ENCODE data around the gene TMEM45A.
"Not testable (repeated sequence)": the region's sequence is repeated elsewhere in the genome, so short reads cannot be mapped to it uniquely, and the experiment has no call there.

Gene TMEM45A

GRCh38 chr3:100533176-100533575 lies 40.8 kb downstream of the TMEM45A start:
- no peak for DNase-seq (ENCODE audit: low read depth, low spot score)

DNA sequence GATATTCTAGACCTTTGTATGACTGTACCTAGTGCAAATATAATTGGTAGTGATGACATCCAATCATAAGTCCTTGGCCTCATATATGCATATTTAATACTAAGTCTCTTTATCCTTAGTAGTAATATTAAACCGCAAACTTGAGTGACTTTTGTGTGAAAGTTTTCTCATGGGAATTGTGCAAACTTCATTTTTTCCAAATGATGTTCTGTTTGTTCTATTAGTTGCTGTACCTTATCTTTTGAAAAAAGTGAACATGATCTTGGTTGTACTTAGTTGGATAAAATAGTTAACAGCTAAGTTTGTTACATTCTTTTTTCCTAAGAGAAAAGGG lies 43.2 kb downstream of the TMEM45A start:
- DNase-seq (ENCODE audit: low read depth, low spot score), result no peak

DNA sequence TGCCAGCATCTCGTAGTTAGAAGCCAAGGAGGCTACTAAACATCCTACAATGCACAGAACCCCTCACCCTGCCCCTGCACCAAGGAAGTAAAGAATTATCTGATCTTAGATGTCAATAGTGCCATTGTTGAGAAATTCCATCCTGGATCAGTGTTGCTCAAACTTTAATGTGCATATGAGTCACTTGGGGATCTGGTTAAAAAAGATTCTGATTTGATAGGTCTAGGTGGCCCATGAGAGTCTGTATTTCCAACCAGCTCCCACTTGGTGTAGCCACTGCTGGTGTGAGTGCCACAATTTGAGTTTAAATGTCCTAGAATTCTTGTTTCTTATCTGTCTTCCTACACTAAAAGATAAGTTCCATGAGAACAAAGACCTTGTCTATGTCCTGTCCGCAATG lies 43.7 kb downstream of the TMEM45A start:
- no peak for DNase-seq (ENCODE audit: low read depth, low spot score)

DNA sequence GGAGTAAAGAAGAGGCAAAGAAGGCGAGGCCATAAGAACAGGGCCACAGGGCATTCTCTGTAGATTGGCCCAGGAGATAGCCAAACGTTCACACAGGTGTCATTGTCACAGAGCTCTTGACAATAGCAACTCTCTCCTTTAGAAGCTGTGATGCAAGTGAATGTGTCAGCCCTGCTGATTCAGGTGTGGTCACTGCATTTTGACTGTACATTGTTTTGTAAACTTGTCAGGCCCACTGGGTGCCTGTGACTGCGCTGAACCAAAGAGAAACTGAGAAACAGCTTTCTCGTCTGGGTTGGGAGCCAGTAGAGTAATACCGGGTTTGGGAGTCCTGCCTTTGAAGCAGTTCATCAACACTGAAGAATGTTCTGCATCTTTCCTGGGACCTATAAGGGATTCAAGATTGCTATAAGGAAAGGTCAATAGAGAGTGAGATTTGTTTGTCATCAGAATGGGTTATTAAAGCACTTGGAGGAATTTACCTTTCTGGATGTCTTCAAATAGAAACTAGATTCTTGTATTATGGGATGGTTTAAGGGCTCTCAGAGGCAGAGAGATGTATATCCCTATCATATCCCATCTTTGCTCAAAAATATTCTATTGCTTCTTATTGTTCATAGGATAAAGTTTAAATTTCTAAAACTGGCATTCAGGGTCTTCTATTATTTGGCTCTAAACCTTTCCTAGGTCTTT lies 45.4 kb downstream of the TMEM45A start:
- no peak for DNase-seq (ENCODE audit: low read depth, low spot score)

GRCh38 chr3:100538339-100538706 lies 45.9 kb downstream of the TMEM45A start:
- no peak for DNase-seq (ENCODE audit: low read depth, low spot score)

GRCh38 chr3:100540791-100541334 lies 48.4 kb downstream of the TMEM45A start:
- no peak for DNase-seq (ENCODE audit: low read depth, low spot score)

- DNase-seq (ENCODE audit: low read depth, low spot score), result not testable (repeated sequence)
Measured at GRCh38 chr3:100541428-100541827, 49.0 kb downstream of the TMEM45A start.

DNA sequence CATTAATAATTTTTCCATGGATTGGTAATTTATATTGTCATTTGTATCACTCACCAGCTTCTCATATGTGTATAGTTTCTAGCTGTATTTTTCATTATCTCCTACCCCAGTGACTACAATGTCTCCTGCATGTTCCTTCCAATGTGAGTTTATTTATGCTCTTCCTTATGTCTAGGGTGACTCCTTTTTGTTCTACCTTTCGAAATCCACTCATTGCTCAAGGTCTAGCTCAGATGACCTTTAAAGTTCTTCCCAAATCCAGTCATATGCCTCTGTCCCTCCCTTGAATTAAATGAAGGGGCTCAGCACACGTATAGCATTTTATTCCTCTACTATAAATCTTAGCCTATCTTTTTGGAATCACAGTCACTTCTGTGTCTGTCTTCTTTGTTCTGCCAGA lies 53.0 kb downstream of the TMEM45A start:
- no peak for DNase-seq (ENCODE audit: low read depth, low spot score)

GRCh38 chr3:100546020-100546744 lies 53.8 kb downstream of the TMEM45A start:
- no peak for DNase-seq (ENCODE audit: low read depth, low spot score)

GRCh38 chr3:100548053-100548452 lies 55.6 kb downstream of the TMEM45A start:
- no peak for DNase-seq (ENCODE audit: low read depth, low spot score)

- no peak for DNase-seq (ENCODE audit: low read depth, low spot score)
Measured at GRCh38 chr3:100553618-100554372, 61.4 kb downstream of the TMEM45A start.

DNA sequence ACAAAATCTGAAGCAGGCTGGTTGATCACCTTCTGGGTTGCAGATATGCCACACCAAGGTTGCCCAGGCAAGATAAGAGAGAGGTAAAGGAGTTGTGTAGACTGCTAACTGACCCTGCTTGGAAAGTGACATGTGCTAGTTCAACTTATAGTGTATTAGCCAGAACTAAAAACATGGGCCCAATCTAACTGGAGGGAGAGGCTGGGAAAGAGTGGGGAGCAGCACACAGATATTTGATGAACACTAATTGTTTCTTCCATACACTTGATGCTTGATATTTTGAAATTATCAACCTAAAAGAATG lies 61.9 kb downstream of the TMEM45A start:
- DNase-seq (ENCODE audit: low read depth, low spot score), result no peak

DNA sequence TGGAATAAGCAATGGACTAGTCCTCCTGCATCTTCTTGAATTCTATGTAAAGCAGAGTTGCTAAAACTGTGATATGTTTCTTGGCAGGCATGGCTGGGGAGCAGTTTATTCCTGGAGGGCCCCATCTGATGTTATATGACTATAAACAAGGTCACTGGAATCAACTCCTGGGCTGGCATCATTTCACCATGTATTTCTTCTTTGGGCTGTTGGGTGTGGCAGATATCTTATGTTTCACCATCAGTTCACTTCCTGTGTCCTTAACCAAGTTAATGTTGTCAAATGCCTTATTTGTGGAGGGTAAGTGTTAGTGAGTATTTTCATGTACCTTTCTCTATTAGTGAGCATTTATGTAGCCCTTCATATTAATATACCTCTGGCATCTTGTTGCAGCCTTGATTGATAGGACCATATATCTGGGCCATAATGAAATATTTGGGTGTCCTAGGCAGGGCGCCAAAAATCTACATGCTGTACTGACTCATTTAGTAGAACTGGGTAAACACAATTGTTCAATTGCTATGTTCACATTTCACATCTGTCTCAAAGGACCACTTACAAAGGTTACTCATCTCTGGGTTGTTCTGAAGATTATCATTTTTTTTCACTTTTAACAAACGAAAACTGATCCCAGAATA lies 64.4 kb downstream of the TMEM45A start:
- DNase-seq (ENCODE audit: low read depth, low spot score), result peak; percentile 21

DNA sequence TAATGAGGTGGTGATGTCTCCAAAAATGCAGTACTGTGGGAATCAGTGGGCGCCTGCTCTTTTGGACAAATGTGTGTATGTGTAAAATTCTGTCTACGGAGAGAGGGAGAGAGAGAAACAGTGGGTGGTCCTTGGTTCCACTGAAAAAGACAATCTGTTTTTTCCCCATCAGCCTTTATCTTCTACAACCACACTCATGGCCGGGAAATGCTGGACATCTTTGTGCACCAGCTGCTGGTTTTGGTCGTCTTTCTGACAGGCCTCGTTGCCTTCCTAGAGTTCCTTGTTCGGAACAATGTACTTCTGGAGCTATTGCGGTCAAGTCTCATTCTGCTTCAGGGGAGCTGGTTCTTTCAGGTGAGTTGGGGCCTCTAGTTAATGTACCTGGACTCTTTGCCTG lies 65.8 kb downstream of the TMEM45A start:
- DNase-seq (ENCODE audit: low read depth, low spot score), result no peak

- DNase-seq (ENCODE audit: low read depth, low spot score), result no peak
Measured at GRCh38 chr3:100560426-100560825, 68.0 kb downstream of the TMEM45A start.

DNA sequence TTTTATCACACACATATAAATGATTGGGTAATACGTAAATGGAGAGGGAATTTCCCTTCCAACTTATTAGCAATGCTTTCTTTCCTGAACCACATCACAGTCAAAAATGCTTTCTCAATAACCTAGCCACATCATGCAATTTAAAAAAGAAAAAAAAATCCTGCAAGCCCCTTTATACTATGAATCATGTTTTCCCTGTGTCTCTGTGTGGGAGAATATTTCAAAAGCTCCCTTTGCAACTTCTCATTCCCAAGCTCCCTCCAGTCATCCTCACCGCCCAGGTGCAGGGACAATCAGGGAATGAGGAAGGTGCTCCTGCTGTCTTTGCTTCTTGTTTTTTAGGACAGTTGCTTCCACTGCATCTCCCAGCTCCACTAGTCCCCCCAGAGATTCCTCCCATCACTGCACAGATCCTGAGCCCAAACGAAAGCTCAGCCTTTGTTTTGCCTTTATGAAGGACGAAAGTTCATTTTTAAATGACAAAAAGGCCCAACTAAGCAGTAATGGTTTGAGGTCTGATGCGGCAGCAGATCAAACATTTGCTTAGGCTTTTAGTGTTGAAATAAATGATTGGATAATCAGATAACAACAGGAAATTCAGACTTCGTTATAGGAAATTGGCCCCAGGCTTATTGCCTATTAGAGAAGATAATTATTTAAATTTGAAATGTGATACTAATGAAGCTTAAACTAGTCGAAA lies 69.2 kb downstream of the TMEM45A start:
- DNase-seq (ENCODE audit: low read depth, low spot score), result no peak

DNA sequence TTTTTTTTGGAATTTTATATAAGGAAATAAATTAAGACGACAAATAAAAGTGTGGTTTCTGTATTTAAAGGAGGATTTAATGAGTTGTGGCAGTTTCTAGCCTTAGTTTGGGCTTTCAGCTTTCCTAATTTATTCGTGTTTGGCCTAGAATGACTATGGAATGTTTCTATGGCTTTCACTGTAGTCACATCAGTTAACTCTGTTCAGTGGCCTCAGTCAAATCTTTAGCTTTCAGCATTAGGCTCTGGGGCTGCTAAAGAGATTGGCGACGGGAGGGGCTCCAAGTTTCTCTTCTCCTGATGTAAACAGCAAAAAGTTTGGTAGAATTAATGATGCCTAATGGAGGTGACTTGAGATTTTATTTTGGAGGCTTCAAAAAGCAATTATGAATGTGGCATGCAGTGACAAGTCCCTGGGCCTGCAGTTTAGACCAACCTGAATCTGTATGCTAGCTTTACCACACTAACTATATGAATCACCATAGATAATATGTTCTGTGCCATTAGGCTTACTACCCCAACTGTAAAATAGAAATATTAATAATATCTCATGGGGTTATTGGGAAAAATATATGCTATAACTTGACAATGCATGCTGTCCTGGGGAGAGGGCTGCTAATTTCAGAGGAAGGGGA lies 69.9 kb downstream of the TMEM45A start:
- DNase-seq (ENCODE audit: low read depth, low spot score), result no peak

DNA sequence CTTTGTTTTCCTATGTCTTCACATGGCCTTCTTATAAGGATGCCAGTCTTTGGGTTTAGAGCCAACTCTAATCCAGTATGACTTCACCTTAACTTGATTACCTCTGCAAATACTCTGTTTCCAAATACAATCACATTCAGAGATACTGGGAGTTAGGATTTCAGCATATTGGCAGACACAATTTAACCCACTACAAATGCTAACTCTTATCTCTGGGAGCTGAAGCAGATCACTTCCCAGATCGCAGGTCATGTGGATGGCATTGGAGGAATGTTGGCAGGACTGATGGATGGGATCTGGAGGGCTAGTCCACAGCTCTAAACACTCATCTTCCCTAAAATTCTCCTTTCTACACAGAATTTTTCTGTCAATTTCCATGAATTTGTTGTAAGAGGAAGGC lies 70.8 kb downstream of the TMEM45A start:
- no peak for DNase-seq (ENCODE audit: low read depth, low spot score)

DNA sequence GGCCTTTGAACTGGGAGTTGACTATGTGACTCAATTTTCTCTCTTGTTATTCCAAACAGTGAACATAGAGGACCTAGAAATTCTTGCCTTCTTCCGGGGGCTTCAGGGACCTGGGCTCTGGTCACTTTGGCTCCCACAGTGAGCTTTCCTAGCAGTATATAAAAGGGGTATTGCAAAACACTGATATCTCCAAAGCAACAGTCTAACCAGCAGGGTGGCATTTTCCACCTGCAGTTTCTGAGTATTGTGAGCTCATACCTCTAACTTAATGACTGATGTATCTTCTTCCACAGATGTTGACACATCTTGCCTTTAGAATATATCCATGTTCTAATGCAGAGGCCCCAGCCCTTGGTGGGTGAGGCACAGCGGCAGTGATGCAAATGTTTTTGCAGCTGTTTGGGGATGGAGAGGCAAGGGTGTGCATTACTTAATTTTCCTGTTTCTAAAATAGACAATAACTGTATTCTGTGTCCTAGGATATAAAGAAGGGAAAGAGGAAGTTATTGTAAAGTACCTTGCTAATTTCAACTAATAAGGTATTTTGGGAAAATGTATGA lies 71.3 kb downstream of the TMEM45A start:
- no peak for DNase-seq (ENCODE audit: low read depth, low spot score)

DNA sequence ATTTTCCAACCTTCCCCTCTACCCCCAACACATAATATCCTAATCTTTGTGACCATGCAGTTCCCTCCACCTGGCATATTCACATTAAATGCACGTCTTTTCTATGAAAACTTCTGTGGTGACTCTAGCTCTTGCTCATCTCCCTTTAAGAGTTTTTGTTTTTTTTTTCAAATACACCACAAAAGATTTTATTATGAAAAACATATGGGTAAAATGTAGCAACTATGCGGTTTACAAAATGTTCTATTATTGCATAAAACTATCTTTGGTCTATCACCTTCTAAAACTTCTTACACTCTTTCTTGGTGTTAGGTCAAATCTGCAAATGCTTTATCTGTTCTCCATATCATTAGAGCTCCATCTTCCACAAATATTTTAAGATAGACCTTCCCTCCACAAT lies 78.4 kb downstream of the TMEM45A start:
- no peak for DNase-seq (ENCODE audit: low read depth, low spot score)

DNA sequence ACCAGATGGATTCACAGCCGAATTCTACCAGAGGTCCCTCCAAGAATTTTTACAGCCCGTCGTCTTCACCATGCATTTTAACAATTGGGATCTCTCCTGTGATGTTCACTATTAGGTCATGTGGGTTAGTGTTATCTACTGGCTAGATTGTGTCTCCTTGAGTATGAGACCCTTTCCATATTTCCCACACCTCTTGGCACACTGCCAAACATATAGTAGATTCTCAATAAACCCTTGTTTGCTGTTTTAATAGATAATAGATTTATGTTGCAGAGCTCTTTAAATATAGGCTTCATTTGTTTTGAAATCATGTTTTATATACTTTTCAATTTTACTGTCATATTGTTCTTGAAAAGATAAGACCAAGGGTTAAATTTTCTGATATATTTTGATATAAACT lies 82.1 kb downstream of the TMEM45A start:
- DNase-seq (ENCODE audit: low read depth, low spot score), result no peak
